Stomach (tissue), 9 donors: ENCODE results near the gene NCEH1. TPM values are rescaled to one million over a fixed set of nuclear protein-coding genes. Genes with fewer than 3 reads are reported as not detected.
A peak's percentile ranks its signal among the peaks of the same experiment; 100 is the strongest.
"Not testable (repeated sequence)": the region's sequence is repeated elsewhere in the genome, so short reads cannot be mapped to it uniquely, and the experiment has no call there.

Experiments used
- DNase-seq, 2 donors: peaks; one replicate each; pipeline versions ENCODE4 v3.0.0 to v3.0.0-alpha.2; 2013 to 2019
- H3K27ac ChIP-seq, 5 donors: fragments of 200-600 bp in 4 of 5; sonication (generic) in 4 of 5; one replicate each; pipeline ENCODE4 v1.5.1; 2013 to 2019; ENCODE audit warnings: mild to moderate bottlenecking in 1 of 5, moderate library complexity in 1 of 5
- H3K27me3 ChIP-seq, 3 donors: fragments of 200-600 bp; sonication (generic); one replicate each; pipeline ENCODE4 v1.5.1; 2017 to 2019; ENCODE audit warnings: mixed run types in 1 of 3
- H3K36me3 ChIP-seq, 4 donors: fragments of 200-600 bp; sonication (generic); 1 replicate in 3 of 4; 2 replicates in 1 of 4; pipeline ENCODE4 v1.5.1; 2016 to 2019
- H3K4me1 ChIP-seq, 4 donors: fragments of 200-600 bp; sonication (generic); one replicate each; pipeline ENCODE4 v1.5.1; 2016 to 2019
- H3K4me3 ChIP-seq, 4 donors: fragments of 200-600 bp; sonication (generic) in 3 of 4; one replicate each; pipeline ENCODE4 v1.5.1; 2016 to 2019; ENCODE audit warnings: mild to moderate bottlenecking in 1 of 4
- H3K9me3 ChIP-seq, 4 donors: fragments of 200-600 bp; sonication (generic); one replicate each; pipeline ENCODE4 v1.5.1; 2016 to 2019
- CTCF ChIP-seq, 7 experiments: fragments of 450-650 bp in 4 of 7; fragments of 200-600 bp in 3 of 7; sonication (generic) in 3 of 7; IDR thresholded peaks; one replicate each; pipeline ENCODE4 v1.5.1; 2016 to 2019; ENCODE audit warnings: antibody characterized with exemption in 7 of 7, control low read depth in 2 of 7, mild to moderate bottlenecking in 1 of 7
- EP300 ChIP-seq: sonication (generic); formaldehyde crosslinking; IDR thresholded peaks from one replicate; pipeline ENCODE4 v1.6.1; 2017; ENCODE audit warnings: antibody characterized with exemption
- POLR2A ChIP-seq, 4 donors: fragments of 450-650 bp; IDR thresholded peaks; one replicate each; pipeline ENCODE4 v1.6.1; 2016; ENCODE audit warnings: antibody characterized with exemption in 4 of 4, control low read depth in 2 of 4, mild to moderate bottlenecking in 1 of 4, moderate library complexity in 1 of 4
- POLR2AphosphoS5 ChIP-seq, 3 donors: sonication (generic); formaldehyde crosslinking; IDR thresholded peaks; one replicate each; pipeline ENCODE4 v1.6.1; 2016; ENCODE audit warnings: antibody characterized with exemption in 3 of 3
- WGBS, 5 donors: extraction: QIAGEN DNeasy Blood & Tissue Kit in 3 of 5; methylation state at CpG; one replicate each; pipeline versions ENCODE4 v1.1.5 to v1.1.7; 2013 to 2018; 5-methylcytosine and 5-hydroxymethylcytosine counted together
- intact Hi-C: fragments of 100-400 bp; cut with DNase I; formaldehyde crosslinking; loops from one replicate; pipeline ENCODE4 v1.15.1; 2023; ENCODE audit warnings: low total_unique reads
- polyA plus RNA-seq, 3 donors: library from polyadenylated mRNA; stranded (reverse); fragments of 200-250 nt; gene quantifications; one replicate each; pipeline ENCODE4 v1.2.3, GENCODE V29; 2013
- total RNA-seq, 5 donors: library from RNA; depleted of rRNA; stranded (reverse); fragments of >200 nt; gene quantifications; one replicate each; pipeline versions ENCODE4 v1.1.0 to v1.2.3, GENCODE V29; 2014 to 2016
- donor health status: healthy with polysubstance abuse.
- donor health status: Bipolar disorder and iron deficiency.
- donor health status: healthy.

NCEH1 gene
- total and polyA plus RNA-seq, 8 donors: 1.2 to 19.9 (median 7.0) TPM

GRCh38 chr3:172726380-172726779, 15.5 kb upstream of the NCEH1 start:
- Histone ChIP-seq H3K36me3 (no peaks in the 10 kb centered on the region), H3K4me3 (no peak overlapping the region), H3K4me1 (no peaks in the 10 kb centered on the region), H3K27ac (no peak overlapping the region), H3K9me3 (peaks cover 0 to 6% (median 2%) of the 10 kb centered on the region in 4 donors), H3K27me3 (no peaks in the 10 kb centered on the region)
- intact Hi-C loops: no loop called here
- TF ChIP-seq EP300: no peak
- no peak for TF ChIP-seq POLR2AphosphoS5 (IDR thresholded peaks at IDR 0.05)
- TF ChIP-seq CTCF (IDR thresholded peaks at IDR 0.05): no peak
- no peak for TF ChIP-seq POLR2A (IDR thresholded peaks at IDR 0.05)
- no peak for DNase-seq
- whole genome bisulfite sequencing, 5 donors: 74 to 90% (median 79%) methylated on average over 1 of the region's 1 CpG

- 61 to 86% (median 72%) methylated on average over 4 to 8 of the region's 8 CpGs for WGBS, 5 donors
- H3K9me3 ChIP-seq: peaks cover 0 to 18% (median 7%) of the 10 kb centered on the region in 4 donors
- intact Hi-C loops, H3K27ac ChIP-seq, H3K36me3 ChIP-seq, H3K4me1 ChIP-seq, H3K4me3 ChIP-seq, H3K27me3 ChIP-seq, DNase-seq: not testable (repeated sequence)
Observed at GRCh38 chr3:172722536-172723040, 11.7 kb upstream of the NCEH1 start.

- Histone ChIP-seq H3K36me3 (no peaks in the 10 kb centered on the region), H3K27me3 (no peaks in the 10 kb centered on the region), H3K4me3 (no peak overlapping the region), H3K27ac (no peak overlapping the region), H3K9me3 (peaks cover 0 to 15% (median 4%) of the 10 kb centered on the region in 4 donors), H3K4me1 (no peaks in the 10 kb centered on the region)
- 71 to 81% (median 75%) methylated on average over 4 of the region's 4 CpGs for WGBS, 5 donors
- TF ChIP-seq EP300 (no peak), CTCF (IDR thresholded peaks at IDR 0.05) (peak in 1 of 7 experiments; percentile 17)
- DNase-seq: no peak
- intact Hi-C loops: no loop called here
Observed at GRCh38 chr3:172717493-172718088, 6.7 kb upstream of the NCEH1 start.

GRCh38 chr3:172716476-172716875, 5.6 kb upstream of the NCEH1 start:
- Histone ChIP-seq H3K4me1 (peaks cover 3 to 8% (median 5%) of the 10 kb centered on the region in 4 donors), H3K4me3 (no peak overlapping the region), H3K36me3 (no peaks in the 10 kb centered on the region), H3K27me3 (no peaks in the 10 kb centered on the region), H3K9me3 (peaks cover 0 to 15% (median 4%) of the 10 kb centered on the region in 4 donors), H3K27ac (no peak overlapping the region)
- WGBS, 5 donors: 48 to 80% (median 63%) methylated on average over 5 of the region's 5 CpGs
- no peak for DNase-seq
- intact Hi-C loops: no loop called here
- no peak for TF ChIP-seq POLR2AphosphoS5 (IDR thresholded peaks at IDR 0.05)
- TF ChIP-seq CTCF (IDR thresholded peaks at IDR 0.05): no peak
- no peak for TF ChIP-seq EP300
- TF ChIP-seq POLR2A (IDR thresholded peaks at IDR 0.05): no peak

- Histone ChIP-seq H3K4me3 (no peak overlapping the region), H3K4me1 (peaks cover 14 to 30% (median 23%) of the 10 kb centered on the region in 4 donors), H3K36me3 (no peaks in the 10 kb centered on the region), H3K27me3 (no peaks in the 10 kb centered on the region), H3K27ac (no peak overlapping the region), H3K9me3 (peaks cover 0 to 3% (median 0%) of the 10 kb centered on the region in 4 donors)
- whole genome bisulfite sequencing, 5 donors: 70 to 84% (median 80%) methylated on average over 3 of the region's 3 CpGs
- peak in 1 of 2 donors; percentile 40 for DNase-seq
- TF ChIP-seq EP300 (no peak), POLR2A (IDR thresholded peaks at IDR 0.05) (no peak), POLR2AphosphoS5 (IDR thresholded peaks at IDR 0.05) (no peak), CTCF (IDR thresholded peaks at IDR 0.05) (no peak)
- intact Hi-C loops: no loop called here
Observed at GRCh38 chr3:172713316-172713715, 2.4 kb upstream of the NCEH1 start.
